ENCODE results near the gene TAOK2. TPM values are rescaled to one million over a fixed set of nuclear protein-coding genes. Genes with fewer than 3 reads are reported as not detected.

TAOK2 gene
- total RNA-seq, 4 donors from 2014 or later = 38.4 to 62.1 (median 46.5) TPM

DNA sequence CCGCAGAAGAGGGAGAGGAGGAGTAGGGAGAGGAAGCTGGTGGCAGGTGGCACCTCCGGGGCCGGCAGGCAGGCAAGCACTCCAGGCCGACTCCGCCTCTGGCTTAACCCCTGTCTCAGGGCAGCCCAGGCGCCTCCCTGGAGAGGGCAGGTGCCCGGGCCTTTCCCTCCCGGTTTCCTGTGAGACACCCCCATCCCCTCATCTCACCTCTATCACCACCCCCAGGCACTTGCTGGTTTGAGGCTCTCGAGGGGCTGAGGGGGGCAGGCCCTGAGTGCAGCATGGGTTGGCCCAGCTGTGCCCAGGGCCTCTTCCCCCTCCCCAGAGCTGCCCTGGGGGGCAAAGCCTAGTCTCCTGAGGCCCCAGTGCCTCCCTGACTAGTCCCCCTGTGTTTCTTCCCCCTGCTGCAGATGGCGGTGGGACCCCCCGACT, 31.2 kb downstream of the TAOK2 start:
- WGBS, 2 donors (ENCODE audit: low coverage in 1 of 2) = 50% methylated on average over 2 of the region's 11 CpGs; no CpG with 5 or more reads in 1 of the 2 donors
- no peak overlapping the region for H3K4me3 ChIP-seq
- no peak for ATAC-seq
- TF ChIP-seq EP300 (IDR thresholded peaks at IDR 0.05) (no peak), POLR2AphosphoS5 (IDR thresholded peaks at IDR 0.05) (no peak), POLR2A (IDR thresholded peaks at IDR 0.05) (no peak)
- TF ChIP-seq, protein P1, sequence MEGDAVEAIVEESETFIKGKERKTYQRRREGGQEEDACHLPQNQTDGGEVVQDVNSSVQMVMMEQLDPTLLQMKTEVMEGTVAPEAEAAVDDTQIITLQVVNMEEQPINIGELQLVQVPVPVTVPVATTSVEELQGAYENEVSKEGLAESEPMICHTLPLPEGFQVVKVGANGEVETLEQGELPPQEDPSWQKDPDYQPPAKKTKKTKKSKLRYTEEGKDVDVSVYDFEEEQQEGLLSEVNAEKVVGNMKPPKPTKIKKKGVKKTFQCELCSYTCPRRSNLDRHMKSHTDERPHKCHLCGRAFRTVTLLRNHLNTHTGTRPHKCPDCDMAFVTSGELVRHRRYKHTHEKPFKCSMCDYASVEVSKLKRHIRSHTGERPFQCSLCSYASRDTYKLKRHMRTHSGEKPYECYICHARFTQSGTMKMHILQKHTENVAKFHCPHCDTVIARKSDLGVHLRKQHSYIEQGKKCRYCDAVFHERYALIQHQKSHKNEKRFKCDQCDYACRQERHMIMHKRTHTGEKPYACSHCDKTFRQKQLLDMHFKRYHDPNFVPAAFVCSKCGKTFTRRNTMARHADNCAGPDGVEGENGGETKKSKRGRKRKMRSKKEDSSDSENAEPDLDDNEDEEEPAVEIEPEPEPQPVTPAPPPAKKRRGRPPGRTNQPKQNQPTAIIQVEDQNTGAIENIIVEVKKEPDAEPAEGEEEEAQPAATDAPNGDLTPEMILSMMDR (IDR thresholded peaks at IDR 0.05) = no peak
- peaks cover 0 to 43% of the 10 kb centered on the region in 2 donors for H3K36me3 ChIP-seq
- peaks cover 0 to 14% (median 6%) of the 10 kb centered on the region in 3 donors for H3K4me1 ChIP-seq
- H3K27me3 ChIP-seq = peaks cover 24% of the 10 kb centered on the region
- H3K9me3 ChIP-seq = no peaks in the 10 kb centered on the region
- no peak overlapping the region for H3K27ac ChIP-seq

DNA sequence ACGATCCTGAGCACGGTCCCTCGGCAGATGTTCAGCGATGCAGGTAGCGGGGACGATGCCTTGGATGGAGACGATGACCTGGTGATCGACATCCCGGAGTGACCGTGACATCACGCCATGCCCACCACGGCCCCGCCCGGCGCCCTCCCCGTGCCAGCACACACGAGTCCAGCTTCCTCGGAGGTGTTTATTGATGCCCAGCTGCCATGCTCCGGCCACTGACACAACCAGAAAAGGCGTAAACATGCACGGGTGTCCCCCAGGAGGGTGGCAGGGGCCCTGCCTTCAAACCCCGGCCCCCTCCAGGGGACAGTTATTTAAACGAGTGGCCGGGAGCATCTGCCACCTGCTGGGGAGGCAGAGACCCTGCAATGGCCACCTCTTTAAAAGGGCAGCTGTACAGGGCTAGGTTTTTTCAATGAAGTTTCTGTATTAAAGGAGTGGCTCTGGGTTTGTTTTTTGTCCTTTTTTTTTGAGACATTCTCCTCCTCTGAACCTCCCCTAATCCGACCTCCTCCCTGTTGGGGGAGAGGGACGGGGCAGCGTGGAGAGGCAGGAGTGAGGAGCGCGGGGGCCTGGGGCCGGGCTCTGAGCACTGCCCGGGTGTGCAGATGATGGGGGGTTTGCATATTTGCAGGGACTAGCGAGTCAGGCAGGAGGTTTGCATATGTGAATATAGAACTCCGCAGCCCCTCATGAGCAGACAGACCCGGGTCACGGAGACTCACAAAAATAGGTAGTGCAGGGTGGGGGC, 31.9 kb downstream of the TAOK2 start:
- peaks cover 0 to 21% (median 7%) of the 10 kb centered on the region in 3 donors for H3K4me1 ChIP-seq
- WGBS, 2 donors (ENCODE audit: low coverage in 1 of 2) = 35% methylated on average over 8 of the region's 35 CpGs; no CpG with 5 or more reads in 1 of the 2 donors
- no peak for TF ChIP-seq POLR2AphosphoS5 (IDR thresholded peaks at IDR 0.05)
- TF ChIP-seq, protein P1 (IDR thresholded peaks at IDR 0.05) = peak in 3 of 4 experiments; percentile 73 to 91 (median 79)
- H3K4me3 ChIP-seq = no peak overlapping the region
- peaks cover 0 to 36% of the 10 kb centered on the region in 2 donors for H3K36me3 ChIP-seq
- no peaks in the 10 kb centered on the region for H3K9me3 ChIP-seq
- no peak overlapping the region for H3K27ac ChIP-seq
- peaks cover 31% of the 10 kb centered on the region for H3K27me3 ChIP-seq
- ATAC-seq = peak; percentile 54

DNA sequence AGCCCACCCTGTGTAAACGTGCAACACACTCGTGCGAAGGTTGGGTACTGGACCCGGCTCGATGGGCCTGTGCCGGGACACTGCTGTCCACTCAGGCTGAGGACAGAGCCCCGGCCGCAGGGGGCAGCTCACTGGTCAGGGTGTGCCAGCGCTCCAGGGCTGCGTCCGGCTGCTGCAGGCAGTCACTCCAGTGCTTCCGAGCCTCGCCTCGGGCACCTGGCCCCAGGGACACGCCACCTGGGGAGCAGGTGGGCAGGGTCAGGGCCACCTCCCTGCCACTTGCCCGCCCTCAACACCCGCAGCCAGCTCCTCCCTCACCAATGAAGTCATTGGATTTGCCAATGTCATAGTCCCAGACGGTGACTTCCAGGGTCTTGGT, 32.4 kb downstream of the TAOK2 start:
- Histone ChIP-seq H3K27me3 (peaks cover 37% of the 10 kb centered on the region), H3K36me3 (peaks cover 0 to 31% of the 10 kb centered on the region in 2 donors), H3K27ac (no peak overlapping the region), H3K9me3 (no peaks in the 10 kb centered on the region), H3K4me1 (peaks cover 5 to 26% (median 13%) of the 10 kb centered on the region in 3 donors), H3K4me3 (no peak overlapping the region)
- no peak for ATAC-seq
- WGBS, 2 donors (ENCODE audit: low coverage in 1 of 2) = 41 to 84% methylated on average over 2 to 5 of the region's 18 CpGs
- no peak for TF ChIP-seq POLR2AphosphoS5 (IDR thresholded peaks at IDR 0.05)
- TF ChIP-seq EP300 (IDR thresholded peaks at IDR 0.05) = no peak
- no peak for TF ChIP-seq POLR2A (IDR thresholded peaks at IDR 0.05)
- TF ChIP-seq, protein P1 (IDR thresholded peaks at IDR 0.05) = no peak

DNA sequence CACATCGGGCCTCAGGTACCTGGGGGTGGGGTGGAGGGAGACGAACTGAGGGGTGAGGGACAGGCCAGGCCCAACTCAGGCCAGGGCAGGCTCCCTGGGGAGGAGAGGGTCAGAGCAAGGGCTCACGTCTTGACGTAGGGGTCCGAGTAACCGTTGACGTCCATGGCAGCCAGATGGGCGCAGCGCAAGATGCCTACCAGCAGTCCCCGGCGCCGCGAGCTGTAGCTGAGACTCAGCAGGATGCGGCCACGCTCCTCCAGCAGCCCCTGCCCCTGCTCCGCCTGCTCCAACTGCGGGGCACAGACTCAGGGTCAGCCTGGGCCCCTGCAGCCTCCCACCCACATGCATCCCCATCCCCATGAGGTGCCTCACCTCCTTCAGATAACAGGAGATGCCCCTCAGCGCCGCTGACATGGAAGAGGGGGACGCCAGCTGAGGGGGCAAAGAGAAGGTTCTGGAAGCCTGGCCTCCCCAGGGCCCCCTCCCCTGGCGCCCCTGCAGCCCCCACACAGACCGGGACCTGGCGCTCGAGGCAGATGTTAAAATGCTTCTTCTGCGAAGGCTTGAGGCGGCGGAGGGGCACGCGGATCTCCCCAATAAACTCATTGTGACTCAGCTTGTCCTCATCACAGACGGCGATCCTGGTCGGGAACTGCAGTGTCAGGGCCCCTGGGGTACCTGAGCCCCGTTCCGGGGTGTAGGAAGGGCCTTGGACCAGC, 33.1 kb downstream of the TAOK2 start:
- Histone ChIP-seq H3K36me3 (peaks cover 0 to 23% of the 10 kb centered on the region in 2 donors), H3K9me3 (no peaks in the 10 kb centered on the region), H3K4me3 (no peak overlapping the region), H3K27ac (no peak overlapping the region), H3K4me1 (peaks cover 7 to 34% (median 18%) of the 10 kb centered on the region in 3 donors), H3K27me3 (peaks cover 44% of the 10 kb centered on the region)
- WGBS, 2 donors (ENCODE audit: low coverage in 1 of 2) = 40 to 80% methylated on average over 1 of the region's 34 CpGs
- no peak for TF ChIP-seq EP300 (IDR thresholded peaks at IDR 0.05)
- TF ChIP-seq, protein P1 (IDR thresholded peaks at IDR 0.05) = no peak
- no peak for TF ChIP-seq POLR2AphosphoS5 (IDR thresholded peaks at IDR 0.05)
- no peak for TF ChIP-seq POLR2A (IDR thresholded peaks at IDR 0.05)
- no peak for ATAC-seq

Measured in gastroesophageal sphincter (tissue), 4 donors.